BLaER1 treated with 17β-estradiol and CSF1 and Interleukin-3, amounts not matched to agents 10 nM and 100 nM (cell line): Measurements from ENCODE around the gene ULK1.

ENCODE experiments used
- H3K27ac ChIP-seq, 11 experiments: shearing (Covaris generic); formaldehyde crosslinking; 2 replicates each; pipeline ENCODE4 v1.8.1; 2022
- H3K27me3 ChIP-seq, 11 experiments: shearing (Covaris generic); formaldehyde crosslinking; 2 replicates each; pipeline ENCODE4 v1.8.1; 2022
- H3K36me3 ChIP-seq, 11 experiments: shearing (Covaris generic); formaldehyde crosslinking; 2 replicates each; pipeline ENCODE4 v1.8.1; 2022
- H3K4me1 ChIP-seq, 10 experiments: shearing (Covaris generic); formaldehyde crosslinking; 2 replicates each; pipeline ENCODE4 v1.8.1; 2022
- H3K4me2 ChIP-seq, 11 experiments: shearing (Covaris generic); formaldehyde crosslinking; 2 replicates each; pipeline ENCODE4 v1.8.1; 2022
- H3K4me3 ChIP-seq, 10 experiments: shearing (Covaris generic); formaldehyde crosslinking; 2 replicates each; pipeline ENCODE4 v1.8.1; 2022
- H3K9ac ChIP-seq, 11 experiments: shearing (Covaris generic); formaldehyde crosslinking; 2 replicates each; pipeline ENCODE4 v1.8.1; 2022
- H3K9me3 ChIP-seq, 11 experiments: shearing (Covaris generic); formaldehyde crosslinking; replicated peaks in 1 of 11; 2 replicates each; pipeline ENCODE4 v1.8.1; 2022
- H4K20me1 ChIP-seq, 11 experiments: shearing (Covaris generic); formaldehyde crosslinking; 2 replicates each; pipeline ENCODE4 v1.8.1; 2022
- Cebpa-rat ChIP-seq, 11 experiments: shearing (Covaris generic); IDR thresholded peaks; 2 replicates each; pipeline ENCODE4 v1.8.1; 2022

ULK1 gene

GRCh38 chr12:131902332-131903241, 8.2 kb downstream of the ULK1 start:
- Histone ChIP-seq H3K4me2 (peak overlapping the region in 9 of 11 experiments; percentile 1 to 67 (median 44); a peak in 16 of 22 replicates), H3K36me3 (peaks cover 4 to 60% (median 34%) of the 10 kb centered on the region in 11 experiments; a peak in 21 of 22 replicates), H3K9me3 (no peaks in the 10 kb centered on the region), H3K27ac (peak overlapping the region in 4 of 11 experiments; percentile 4 to 48 (median 29); a peak in 5 of 22 replicates), H3K9ac (peak overlapping the region in 8 of 11 experiments; percentile 6 to 59 (median 40); a peak in 10 of 22 replicates), H3K4me3 (no peak overlapping the region), H3K4me1 (peaks cover 16 to 78% (median 66%) of the 10 kb centered on the region in 10 experiments), H4K20me1 (peaks cover 83 to 100% (median 100%) of the 10 kb centered on the region in 11 experiments), H3K27me3 (no peaks in the 10 kb centered on the region)
- TF ChIP-seq Cebpa-rat (IDR thresholded peaks at IDR 0.05): no peak

GRCh38 chr12:131903270-131904255, 9.1 kb downstream of the ULK1 start:
- H3K4me1 ChIP-seq: peaks cover 8 to 74% (median 62%) of the 10 kb centered on the region in 10 experiments; a peak in 19 of 20 replicates
- no peaks in the 10 kb centered on the region for H3K27me3 ChIP-seq
- peak overlapping the region in 8 of 11 experiments; percentile 24 to 67 (median 48); a peak in 15 of 22 replicates for H3K4me2 ChIP-seq
- H3K9me3 ChIP-seq: no peaks in the 10 kb centered on the region
- TF ChIP-seq Cebpa-rat (IDR thresholded peaks at IDR 0.05): no peak
- peak overlapping the region in 7 of 11 experiments; percentile 6 to 59 (median 42); a peak in 9 of 22 replicates for H3K9ac ChIP-seq
- peaks cover 79 to 100% (median 97%) of the 10 kb centered on the region in 11 experiments for H4K20me1 ChIP-seq
- H3K27ac ChIP-seq: peak overlapping the region in 3 of 11 experiments; percentile 4 to 48 (median 32); a peak in 5 of 22 replicates
- no peak overlapping the region for H3K4me3 ChIP-seq
- peaks cover 9 to 62% (median 41%) of the 10 kb centered on the region in 11 experiments for H3K36me3 ChIP-seq

GRCh38 chr12:131904346-131904745, 9.9 kb downstream of the ULK1 start:
- no peaks in the 10 kb centered on the region for H3K9me3 ChIP-seq
- peaks cover 87 to 100% (median 98%) of the 10 kb centered on the region in 11 experiments for H4K20me1 ChIP-seq
- TF ChIP-seq Cebpa-rat (IDR thresholded peaks at IDR 0.05): no peak
- peak overlapping the region in 1 of 11 experiments; percentile 25; a peak in 1 of 22 replicates for H3K27ac ChIP-seq
- H3K4me1 ChIP-seq: peaks cover 14 to 75% (median 65%) of the 10 kb centered on the region in 10 experiments
- H3K4me3 ChIP-seq: no peak overlapping the region
- H3K4me2 ChIP-seq: peak overlapping the region in 3 of 11 experiments; percentile 5 to 67 (median 34); a peak in 2 of 22 replicates
- peaks cover 17 to 62% (median 45%) of the 10 kb centered on the region in 11 experiments for H3K36me3 ChIP-seq
- H3K9ac ChIP-seq: peak overlapping the region in 4 of 11 experiments; percentile 20 to 26 (median 24); a peak in 1 of 22 replicates
- H3K27me3 ChIP-seq: no peaks in the 10 kb centered on the region

DNA sequence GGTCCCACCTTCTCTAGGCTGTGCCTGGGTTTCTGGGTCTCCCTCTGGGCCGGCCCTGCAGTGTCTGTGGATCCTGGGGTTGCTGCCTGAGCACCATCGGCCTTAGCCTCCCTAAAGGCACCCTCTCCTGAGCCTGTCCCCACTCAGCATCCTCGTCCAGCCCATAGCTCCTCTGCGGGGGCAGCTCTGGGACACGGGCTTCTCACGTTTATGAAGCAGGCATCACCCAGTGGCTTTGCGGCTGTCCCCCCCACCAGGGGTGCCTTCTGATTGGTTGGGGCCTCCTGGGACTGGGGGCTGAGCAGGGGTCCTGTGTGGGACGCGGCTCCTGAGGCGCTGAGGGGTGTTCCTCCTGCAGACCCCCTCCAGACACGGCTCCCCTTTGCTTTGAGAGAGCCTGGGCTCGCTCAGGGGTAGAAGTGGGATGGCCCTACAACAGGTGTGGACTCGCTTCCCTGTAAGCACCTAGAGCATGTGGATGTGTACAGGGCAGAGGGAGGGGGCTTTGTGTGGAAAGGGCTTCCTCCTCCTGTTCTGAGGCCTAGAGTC, 10.7 kb downstream of the ULK1 start:
- Histone ChIP-seq H3K36me3 (peaks cover 18 to 65% (median 42%) of the 10 kb centered on the region in 11 experiments), H3K9me3 (no peaks in the 10 kb centered on the region), H3K27ac (peak overlapping the region in 2 of 11 experiments; percentile 3 to 25; a peak in 1 of 22 replicates), H3K27me3 (no peaks in the 10 kb centered on the region), H3K4me2 (no peak overlapping the region; a peak in 1 of 22 replicates), H4K20me1 (peaks cover 95 to 100% (median 98%) of the 10 kb centered on the region in 11 experiments), H3K9ac (peak overlapping the region in 2 of 11 experiments; percentile 9 to 23; a peak in 1 of 22 replicates), H3K4me3 (no peak overlapping the region), H3K4me1 (peaks cover 22 to 75% (median 66%) of the 10 kb centered on the region in 10 experiments)
- TF ChIP-seq Cebpa-rat (IDR thresholded peaks at IDR 0.05): no peak

GRCh38 chr12:131905630-131906091, 11.2 kb downstream of the ULK1 start:
- no peaks in the 10 kb centered on the region for H3K9me3 ChIP-seq

DNA sequence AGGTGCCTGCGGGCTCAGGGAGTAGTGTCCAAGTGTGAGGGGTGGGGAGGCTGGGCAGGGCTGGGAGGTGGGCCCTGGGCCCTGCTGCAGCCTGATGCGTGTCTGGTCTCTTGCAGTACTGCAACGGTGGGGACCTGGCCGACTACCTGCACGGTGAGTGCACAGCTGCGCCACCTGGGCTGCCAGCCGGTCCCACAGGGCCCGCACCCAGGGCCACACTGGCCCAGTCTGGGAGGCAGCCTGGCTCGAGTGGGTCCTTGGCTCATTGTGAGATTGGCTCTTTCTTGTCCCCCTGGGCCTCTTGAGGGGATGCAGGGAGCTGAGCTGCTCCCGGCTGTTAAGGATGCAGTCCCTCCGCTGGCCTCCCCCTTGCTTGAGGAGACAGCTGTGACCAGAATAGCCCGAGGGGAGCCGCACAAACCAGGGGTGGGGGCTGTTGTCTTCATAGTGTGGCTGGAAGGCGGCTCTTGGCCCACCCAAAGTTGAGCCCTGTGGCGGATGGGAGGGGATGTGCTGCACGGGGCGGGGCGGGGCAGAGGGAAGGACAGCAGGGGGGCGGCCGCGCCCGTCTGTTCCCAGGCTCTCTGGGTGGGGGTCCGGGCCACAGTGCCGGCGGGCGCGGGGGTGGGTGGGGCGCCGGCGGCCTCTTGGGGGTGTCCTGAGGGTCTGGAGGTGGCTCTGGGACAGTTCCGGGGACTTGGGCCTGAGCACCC, 13.1 kb downstream of the ULK1 start:
- Histone ChIP-seq H3K4me2 (no peak overlapping the region), H3K36me3 (peaks cover 26 to 78% (median 53%) of the 10 kb centered on the region in 11 experiments), H3K4me1 (peaks cover 37 to 78% (median 68%) of the 10 kb centered on the region in 10 experiments), H3K9me3 (no peaks in the 10 kb centered on the region), H3K9ac (no peak overlapping the region), H3K27me3 (no peaks in the 10 kb centered on the region), H4K20me1 (peaks cover 97 to 100% (median 98%) of the 10 kb centered on the region in 11 experiments), H3K4me3 (no peak overlapping the region), H3K27ac (no peak overlapping the region)
- TF ChIP-seq Cebpa-rat (IDR thresholded peaks at IDR 0.05): no peak

More at GRCh38 chr12:131905630-131906091, 11.2 kb downstream of the ULK1 start:
- H3K9ac ChIP-seq: peak overlapping the region in 1 of 11 experiments; percentile 9; a peak in 1 of 22 replicates
- peaks cover 27 to 75% (median 66%) of the 10 kb centered on the region in 10 experiments for H3K4me1 ChIP-seq
- 0 out of 22 replicates have a peak overlapping the region, but pooled peaks of 1 of the 11 experiments have one; percentile 3 for H3K27ac ChIP-seq
- peaks cover 18 to 65% (median 40%) of the 10 kb centered on the region in 11 experiments for H3K36me3 ChIP-seq
- no peak overlapping the region for H3K4me3 ChIP-seq
- H4K20me1 ChIP-seq: peaks cover 95 to 100% (median 98%) of the 10 kb centered on the region in 11 experiments
- H3K27me3 ChIP-seq: no peaks in the 10 kb centered on the region
- no peak overlapping the region for H3K4me2 ChIP-seq
- TF ChIP-seq Cebpa-rat (IDR thresholded peaks at IDR 0.05): no peak
